Stimulated activated CD4-positive, alpha-beta T cell treated with anti-CD3 and anti-CD28 coated beads, Interleukin-15, amount 100 ng/mL, for 24 hours (primary cell): ENCODE measurements around the gene SLC16A10.
"Not testable (repeated sequence)": the region's sequence is repeated elsewhere in the genome, so short reads cannot be mapped to it uniquely, and the experiment has no call there.

ENCODE experiments used
- DNase-seq: peaks from one replicate; pipeline ENCODE4 v3.0.0-alpha.2; 2020

The SLC16A10 gene

DNA sequence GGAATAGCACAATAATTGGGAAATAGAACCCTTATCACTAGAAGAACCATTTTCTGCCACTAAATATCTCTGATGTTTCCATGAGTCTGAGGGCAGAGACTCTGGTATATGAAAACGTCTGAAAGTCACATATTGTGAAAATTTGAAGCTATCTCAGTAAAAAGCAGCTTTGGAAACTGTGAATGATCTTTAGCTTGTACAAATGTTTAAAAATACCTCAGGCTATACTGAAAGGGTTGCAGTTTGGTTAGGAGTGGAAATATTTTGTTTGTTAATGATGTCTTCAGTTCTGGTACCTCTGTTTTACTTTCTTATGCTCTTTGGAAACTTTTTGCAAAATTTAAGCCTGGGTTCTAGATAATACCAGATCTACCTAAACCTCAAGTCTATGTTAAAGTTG is 135.0 kb downstream of the SLC16A10 start:
- DNase-seq = no peak

DNA sequence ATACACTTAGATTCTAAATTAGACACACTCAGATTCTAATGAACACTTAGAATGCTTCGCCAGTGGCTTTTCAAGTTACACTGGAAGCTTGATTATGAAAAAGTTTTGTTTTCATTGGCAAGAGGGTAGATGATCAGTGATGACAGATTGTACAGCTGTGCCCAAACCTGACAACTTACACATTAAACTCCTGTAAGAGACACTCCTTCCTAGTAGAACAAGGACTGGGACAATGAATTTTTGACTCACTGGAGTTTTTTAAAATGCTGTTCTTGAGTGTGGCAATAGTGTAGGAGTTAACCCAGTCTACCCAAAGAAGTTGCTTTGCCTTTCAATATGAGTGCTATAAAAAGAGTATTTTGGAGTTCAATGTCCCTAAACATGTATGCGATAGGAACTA is 140.8 kb downstream of the SLC16A10 start:
- no peak for DNase-seq

DNA sequence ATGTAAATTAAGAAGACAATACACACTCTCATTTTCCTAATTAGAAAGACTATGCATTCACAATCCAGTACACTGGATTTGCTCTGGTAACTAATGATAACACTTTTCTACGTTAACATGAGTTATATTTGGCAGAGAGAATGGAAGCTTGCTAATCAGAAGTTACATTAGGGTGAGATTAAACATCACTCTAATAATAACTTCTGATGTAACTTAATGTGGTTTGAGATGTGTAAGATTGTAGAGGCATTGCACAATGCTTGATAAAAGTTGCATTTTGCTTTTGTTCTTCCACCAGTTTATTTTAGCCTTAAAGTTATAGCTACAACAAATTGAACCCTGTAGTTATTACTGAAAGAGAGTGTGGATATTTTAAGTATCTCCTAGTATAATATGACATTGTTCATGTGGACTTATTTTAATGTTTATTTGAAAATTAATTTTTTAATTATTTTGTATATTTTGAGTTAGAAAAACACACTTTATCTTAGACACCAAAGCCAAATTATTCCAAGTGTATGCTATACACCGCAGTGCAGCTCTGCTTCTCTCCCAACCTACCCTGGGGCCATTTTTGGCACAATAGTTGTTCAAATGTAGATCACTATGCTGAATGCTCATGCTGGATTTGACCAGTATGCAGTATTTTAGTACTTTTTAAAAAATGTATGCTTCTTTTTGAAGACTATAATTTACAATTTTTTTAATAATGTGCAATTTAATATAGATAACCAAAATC is 143.2 kb downstream of the SLC16A10 start:
- DNase-seq = no peak

DNA sequence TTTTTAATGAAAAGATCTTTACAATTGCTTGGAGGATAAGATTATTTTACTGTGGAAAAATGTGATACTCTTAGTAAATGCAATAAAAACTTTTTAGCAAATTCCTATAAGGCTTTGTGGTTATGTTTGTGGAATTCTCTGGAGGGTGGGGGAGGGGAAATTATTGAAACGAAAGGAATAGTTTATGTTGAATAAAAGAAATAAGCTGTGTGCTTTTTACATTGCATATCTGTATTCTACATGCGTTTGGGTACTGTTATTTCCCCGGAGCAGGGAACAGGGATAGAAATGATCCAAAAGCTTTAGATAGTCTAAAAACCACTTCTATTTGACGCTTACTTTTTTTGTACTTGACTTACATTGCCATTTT is 143.8 kb downstream of the SLC16A10 start:
- DNase-seq = no peak

DNA sequence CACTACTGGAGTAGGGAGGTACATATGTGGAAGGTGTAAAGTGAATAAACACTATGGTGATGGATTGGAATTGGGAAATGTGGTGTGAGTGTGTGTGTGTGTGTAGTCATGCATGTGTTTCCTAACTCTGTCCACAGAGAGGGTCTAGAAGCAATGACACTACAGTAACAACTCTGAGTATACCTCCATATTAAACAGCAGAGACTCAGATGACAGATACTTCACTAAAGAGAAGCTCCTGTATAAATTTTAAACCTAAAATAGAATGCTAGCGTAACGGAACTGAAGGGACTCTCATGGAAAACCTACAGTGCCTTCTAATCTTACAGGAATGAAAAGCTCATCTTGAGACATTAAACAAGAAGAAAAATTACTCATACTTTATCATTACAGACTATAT is 150.5 kb downstream of the SLC16A10 start:
- no peak for DNase-seq

DNA sequence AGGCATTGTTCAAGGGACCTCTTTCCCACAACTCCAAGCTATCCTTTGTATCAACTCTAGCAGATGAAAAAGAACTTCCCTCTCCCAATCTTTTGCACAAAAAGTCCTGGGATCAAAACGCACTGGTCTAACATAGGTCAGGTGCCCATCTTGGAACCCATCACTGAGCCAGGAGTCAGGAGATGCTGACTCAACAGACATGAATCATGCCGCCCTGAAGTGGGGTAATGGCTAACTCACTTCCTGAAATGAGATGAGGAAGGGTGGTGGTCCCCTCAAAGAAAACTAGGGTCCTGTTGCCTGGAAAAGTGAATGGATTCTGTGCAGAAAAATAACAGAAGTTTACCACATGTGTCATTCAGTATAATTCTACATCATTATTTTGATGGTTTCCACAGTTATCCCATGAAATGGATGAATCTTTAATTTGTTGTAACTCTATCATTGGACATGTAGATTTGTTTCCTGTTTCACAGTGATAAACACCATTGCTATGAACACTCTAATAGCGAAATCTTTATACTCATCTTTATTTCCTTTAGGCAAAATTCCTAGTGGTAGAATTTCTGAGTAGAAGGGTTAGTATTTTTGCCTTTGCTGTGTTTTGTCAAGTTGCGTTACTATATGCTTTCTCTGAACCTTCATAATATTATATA is 151.3 kb downstream of the SLC16A10 start:
- no peak for DNase-seq

DNA sequence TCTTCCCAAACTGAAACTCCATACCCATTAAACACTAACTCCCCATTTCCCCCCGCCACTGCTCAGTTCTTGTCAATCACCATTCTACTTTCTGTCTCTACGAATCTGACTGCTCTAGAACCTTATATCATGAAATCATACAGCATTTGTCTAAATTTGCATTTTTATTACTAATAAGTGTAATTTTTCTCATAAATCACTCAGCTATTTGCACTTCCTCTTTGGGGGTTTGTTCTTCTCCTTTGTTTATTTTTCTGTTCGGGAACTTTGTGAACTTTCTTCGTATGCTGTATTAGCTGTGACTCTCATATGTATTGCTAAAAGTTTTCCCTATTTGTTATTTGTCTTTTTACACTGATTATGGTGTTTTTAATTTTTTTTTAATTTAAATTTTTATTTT is 152.2 kb downstream of the SLC16A10 start:
- DNase-seq = no peak

DNA sequence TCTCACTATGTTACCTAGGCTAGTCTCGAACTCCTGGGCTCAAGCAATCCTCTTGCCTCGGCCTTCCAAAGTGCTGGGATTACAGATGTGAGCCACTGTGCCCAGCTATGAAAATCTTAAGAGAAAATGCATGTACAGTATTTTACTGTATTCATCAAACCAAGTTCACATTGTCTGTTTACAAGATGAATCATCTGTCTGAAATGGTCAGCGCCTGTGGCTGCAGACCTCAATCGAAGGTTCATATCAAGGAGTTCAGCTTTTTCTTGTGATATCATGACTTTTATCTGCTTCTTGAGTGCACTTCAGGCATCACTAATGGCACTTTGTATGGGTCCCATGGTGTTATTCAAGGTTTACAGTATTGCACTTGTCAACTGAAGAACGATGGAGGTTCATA is 155.1 kb downstream of the SLC16A10 start:
- DNase-seq = no peak

DNA sequence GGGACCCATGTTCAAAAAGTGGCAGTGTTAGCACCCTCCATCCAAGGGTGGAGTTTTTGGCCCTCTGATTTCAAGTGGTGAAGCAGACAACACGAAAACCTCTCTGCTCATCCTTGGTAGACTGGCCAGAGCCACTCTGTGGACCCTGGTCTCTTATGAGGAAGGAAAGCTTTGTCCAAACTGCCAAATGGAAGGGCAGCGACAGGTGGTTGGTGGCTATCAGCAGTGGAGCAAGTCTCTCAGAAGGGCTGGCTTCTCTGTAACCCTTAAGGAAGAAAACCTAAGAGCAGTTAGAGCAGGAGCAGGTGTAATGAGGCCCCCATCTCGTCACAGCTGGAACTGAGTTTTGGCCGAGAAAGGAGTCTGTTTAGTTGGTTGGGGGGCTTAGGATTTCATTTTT is 155.8 kb downstream of the SLC16A10 start:
- no peak for DNase-seq

DNA sequence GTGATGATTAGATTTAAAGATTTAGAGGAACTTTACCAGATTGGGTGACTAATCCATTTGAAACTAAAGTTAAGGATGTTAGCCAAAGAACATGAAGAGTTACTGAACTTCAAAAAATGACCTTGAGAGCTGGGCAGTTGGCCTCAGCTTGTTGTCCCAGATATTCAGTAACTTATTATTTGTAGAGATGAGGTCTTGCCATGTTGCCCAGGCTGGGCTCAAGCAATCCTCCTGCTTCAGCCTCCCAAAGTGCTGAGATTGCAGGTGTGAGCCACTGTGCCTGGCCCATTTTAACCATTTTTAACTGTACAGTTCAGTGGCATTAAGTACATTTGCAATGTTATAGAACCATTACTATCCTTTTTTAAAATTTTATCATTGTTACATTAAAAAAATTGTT is 161.5 kb downstream of the SLC16A10 start:
- no peak for DNase-seq

DNA sequence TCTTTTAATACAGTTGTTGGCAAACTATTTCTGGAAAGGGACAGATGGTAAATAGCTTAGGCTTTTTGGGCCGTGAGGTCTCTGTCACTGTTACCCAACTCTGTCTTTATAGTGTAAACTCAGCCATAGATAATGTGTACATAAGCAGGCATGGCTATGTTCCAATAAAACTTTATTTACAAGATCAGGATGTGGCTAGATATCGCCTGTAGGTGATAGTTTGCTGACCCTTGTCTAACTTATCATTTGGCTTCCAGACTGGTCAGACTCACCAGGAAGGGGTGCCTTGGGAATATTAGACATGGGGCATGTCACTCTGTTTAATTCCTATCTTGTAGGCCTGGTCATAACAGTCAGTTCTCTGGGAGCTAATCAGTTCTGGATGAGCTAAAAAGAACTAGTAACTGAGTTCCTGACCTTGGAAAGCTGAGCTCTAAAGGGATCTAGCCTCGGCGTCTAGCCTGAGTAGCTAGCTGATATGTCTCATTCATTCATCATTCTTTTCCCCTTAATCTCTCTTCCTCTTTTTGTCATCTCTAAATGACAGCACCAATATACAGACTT is 163.6 kb downstream of the SLC16A10 start:
- DNase-seq = no peak

DNA sequence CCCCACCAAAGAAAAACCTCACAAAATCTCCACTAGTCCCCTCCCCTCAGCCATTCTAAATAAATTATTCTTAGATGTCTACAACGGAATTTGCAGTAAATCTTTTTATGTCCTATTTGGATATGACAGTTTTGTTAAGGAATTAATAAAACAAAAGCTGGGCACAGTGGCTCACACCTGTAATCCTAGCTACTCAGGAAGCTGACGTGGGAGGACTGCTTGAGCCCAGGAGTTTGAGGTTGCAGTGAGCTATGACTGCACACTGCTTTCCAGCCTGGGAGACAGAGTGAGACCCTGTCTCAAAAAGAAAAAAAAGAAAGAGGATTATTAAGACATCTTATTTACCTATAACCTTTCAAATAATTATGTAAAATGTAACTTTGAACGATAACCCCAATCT is 165.4 kb downstream of the SLC16A10 start:
- DNase-seq = no peak

DNA sequence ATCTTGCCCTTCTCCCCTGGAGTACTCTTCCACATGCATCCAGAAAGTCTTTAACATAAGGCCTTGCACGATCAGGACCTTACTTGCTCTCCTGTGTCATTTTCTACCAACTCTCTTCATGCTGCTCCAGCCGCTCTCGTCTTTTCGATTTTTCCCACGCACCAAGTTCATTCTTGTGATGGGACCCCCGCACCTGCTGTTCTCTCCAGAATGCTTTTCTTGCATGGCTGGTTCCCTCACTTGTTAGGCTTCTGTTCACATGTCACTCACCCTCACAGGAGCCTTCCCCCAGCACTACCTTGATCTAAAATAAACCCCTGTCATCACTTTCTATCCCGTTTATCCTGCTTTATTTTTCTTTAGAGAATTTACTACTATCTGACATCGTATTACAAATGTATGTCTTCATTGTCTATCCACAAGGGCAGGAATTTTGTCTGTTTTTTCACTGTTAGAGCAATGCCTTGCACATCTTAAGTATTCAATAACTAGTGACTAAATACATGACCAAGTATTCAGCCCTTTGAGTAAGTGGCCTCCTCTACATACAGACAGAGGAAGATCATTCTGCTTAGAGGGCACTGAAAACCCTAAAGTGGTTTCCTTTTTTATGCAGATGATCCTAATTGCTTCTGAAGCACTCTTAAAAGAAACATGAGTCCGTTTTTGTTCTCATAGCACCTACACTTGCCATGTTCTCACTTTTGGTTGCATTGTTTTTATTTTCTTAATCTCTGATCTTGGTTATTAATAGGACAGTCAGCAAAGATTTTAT is 166.9 kb downstream of the SLC16A10 start:
- DNase-seq = no peak

DNA sequence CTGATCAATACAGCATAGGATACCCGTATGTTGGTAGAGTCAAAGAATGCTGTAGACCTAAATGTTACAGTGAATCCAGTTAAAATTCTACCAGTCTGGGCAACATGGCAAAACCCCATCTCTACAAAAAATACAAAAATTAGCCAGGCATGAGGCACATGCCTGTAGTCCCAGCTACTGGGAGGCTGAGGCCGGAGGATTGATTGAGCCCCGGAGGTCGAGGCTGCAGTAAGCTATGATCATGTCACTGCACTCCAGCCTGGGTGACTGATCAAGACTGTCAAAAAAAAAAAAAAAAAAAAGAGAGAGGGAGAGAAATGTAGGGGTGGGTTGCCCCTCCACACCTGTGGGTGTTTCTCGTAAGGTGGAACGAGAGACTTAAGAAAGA is 167.5 kb downstream of the SLC16A10 start:
- no peak for DNase-seq

DNA sequence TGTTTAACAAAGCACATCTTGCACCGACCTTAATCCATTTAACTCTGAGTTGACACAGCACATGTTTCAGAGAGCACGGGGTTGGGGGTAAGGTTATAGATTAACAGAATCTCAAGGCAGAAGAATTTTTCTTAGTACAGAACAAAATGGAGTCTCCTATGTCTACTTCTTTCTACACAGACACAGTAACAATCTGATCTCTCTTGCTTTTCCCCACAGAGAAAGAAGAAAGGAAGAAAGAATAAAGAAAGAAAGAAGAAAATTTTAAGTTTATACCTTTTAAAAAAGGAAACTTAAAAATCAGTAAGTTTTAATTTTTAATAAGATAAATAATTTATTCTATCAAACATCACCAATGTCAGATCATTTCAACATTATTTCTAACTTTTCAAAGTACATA is 168.5 kb downstream of the SLC16A10 start:
- not testable (repeated sequence) for DNase-seq

DNA sequence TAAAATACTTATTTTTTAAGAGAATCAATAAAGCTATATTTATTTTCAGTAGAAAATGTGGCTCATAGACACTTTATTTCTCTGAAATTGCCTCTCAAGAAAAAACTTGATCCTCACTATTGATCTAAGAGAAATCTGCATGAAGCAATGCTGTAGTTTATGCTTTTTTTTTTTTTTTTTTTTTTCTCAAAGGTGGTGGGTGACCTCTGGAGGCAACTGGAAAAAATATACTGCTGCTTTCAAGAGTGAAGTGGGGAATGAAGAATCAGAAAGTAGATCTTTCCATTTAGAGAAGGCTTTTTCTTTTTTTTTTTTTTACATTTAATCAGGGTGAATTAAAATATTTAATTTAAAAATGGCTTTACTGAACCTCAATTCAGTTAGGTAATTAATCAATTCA is 169.3 kb downstream of the SLC16A10 start:
- no peak for DNase-seq

DNA sequence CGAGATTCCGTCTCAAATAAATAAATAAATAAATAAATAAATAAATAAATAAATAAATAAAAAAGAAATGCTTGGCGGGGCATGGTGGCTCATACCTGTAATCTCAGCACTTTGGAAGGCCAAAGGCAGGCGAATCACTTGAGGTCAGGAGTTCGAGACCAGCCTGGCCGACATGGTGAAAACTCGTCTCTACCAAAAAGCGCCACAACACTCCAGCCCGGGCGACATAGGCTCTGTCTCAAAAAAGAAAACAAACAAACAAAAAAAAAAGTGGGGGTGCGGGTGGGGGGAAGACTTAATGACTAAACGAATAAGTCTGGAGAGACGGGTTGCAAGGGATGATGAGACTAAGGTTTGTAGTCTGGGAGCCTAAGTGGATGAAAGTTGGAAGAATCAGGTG is 170.7 kb downstream of the SLC16A10 start:
- DNase-seq = no peak

DNA sequence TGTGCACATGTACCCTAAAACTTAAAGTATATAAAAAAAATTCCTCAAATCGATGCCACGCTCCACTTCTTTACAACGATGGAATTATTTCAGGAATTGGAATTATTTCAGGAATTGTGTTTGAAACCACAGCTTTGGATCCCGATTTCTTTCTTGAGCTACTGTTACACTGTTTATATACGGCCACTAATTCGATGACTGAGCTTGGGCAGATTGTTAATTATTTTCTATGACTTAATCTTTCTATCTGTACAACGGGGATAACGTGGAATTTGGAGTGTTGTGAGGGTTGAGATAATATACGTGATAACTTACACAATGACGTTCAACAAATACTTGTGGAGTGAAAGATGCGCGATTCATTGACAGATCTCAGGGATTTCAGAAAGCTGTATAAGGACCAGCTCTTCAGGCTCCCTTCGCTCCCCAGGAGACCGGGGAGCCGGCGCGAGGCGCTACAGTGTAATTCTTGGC is 171.3 kb downstream of the SLC16A10 start:
- no peak for DNase-seq

DNA sequence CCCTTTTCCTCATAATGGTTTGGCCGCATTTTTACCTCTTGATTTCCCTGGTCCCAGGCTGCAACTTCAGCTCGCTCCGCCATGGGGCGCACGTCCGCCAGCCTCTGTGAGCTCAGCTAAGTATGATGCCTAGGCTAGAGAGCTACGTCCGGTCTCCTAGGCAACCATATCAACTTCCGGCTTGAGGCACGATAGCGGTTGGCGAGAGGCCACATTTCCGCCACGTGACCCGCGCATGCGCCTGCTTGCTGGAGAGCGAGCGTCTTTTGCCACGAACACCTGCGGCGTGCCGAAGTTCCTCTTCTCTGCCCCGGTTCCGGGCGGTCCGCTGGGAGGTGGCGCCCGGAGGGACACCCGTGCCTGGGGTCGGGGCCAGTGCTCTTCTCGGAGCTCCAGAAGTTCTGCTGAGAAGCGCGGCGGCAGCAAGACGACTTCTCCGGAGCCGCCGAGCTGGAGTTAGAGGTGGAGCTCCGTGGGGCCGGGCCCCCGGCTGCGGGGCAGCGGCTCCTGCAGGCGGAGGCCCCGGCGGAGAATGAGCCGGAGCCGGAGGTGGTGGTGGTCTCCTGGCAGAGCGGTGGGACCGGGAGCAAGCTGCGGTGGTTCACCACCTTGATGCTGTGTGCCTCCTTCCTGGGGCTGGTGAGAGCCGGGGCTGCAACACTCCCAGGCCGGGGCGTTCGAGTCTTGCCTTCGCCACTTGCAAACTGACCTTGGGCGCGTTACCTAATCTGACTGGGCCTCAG is 172.0 kb downstream of the SLC16A10 start:
- peak; percentile 99 for DNase-seq

DNA sequence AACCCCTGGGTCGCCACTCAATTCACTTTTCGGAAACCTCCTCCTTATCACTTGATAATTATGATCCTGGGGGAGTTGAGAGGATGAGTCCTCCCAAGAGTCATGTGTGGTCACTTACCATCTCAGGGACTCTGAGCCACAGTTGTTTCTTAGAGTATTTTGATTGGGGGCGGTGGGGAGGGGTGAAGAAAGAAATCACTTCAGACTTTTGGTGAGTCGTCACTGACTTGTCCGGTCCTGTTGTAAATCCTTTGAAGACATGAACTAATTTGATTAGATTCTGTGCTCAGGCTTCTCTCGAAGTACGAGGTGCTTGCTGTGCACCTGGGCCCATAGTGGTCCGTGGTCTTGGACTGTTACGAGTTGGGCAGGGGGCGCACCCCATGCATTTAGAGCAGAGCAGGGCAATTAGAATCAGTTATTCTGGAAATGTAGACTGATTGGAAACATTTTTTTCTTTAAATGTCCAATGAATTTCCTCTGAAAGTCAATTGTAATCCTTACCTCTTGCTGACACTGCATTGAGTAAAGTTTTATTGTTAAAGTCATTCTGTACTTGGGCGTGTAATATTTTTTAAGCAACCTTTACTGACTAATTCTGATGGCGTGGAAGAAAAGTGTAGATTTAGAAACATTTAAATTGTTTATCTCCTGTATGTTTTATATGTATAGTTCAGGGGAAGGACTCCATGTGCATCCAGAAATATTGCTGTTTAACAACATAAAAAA is 173.4 kb downstream of the SLC16A10 start:
- DNase-seq = no peak

DNA sequence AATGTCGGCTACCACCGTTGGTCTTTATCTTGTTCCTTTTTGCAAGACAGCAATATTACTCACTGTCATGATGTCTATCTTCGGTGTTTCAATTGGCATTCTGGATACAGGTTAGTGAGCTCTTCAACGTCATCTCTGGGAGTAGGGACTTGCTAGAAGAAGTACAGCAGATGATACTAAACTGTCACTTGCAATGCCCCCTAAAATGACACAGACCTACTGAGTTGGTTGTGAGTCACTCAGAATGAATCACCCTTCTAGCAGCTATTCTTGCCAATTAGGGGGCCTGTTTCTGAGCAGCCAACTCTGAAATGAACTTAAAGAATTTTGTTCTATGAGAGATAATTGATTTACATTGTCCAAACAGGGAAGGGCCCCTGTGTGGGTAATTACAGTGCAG is 176.5 kb downstream of the SLC16A10 start:
- DNase-seq = peak; percentile 9

DNA sequence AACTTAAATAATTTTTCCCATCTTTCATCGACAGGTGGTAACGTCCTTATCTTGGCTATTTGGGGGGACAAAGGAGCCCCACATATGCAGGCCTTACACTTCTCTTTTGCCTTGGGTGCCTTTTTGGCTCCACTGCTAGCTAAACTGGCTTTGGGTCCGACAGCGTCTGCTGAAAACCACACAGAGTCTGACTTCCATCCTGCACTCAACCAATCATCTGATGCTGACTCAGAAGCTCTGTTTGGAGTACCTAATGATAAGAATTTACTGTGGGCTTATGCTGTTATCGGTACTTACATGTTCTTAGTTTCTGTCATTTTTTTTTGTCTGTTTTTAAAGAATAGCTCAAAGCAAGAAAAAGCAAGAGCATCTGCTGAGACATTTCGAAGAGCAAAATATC is 178.5 kb downstream of the SLC16A10 start:
- DNase-seq = no peak
